ENCODE data around the gene NXN.

Gene NXN

GRCh38 chr17:896454-896853 is 83.1 kb downstream of the NXN start:
- Histone ChIP-seq H3K27me3 (replicated peaks; ENCODE audit: control insufficient read depth, insufficient read depth, low read length) (no peaks in the 10 kb centered on the region), H3K9me3 (ENCODE audit: control insufficient read depth, low read length) (no peaks in the 10 kb centered on the region), H3K36me3 (ENCODE audit: control insufficient read depth, insufficient read depth, low read length, severe bottlenecking) (no peaks in the 10 kb centered on the region), H3K4me3 (ENCODE audit: low read length) (peak overlapping the region; percentile 31), H3K4me1 (ENCODE audit: control insufficient read depth, insufficient read depth, low read length) (peaks cover 18% of the 10 kb centered on the region), H3K9ac (ENCODE audit: low read length) (no peak overlapping the region)
- no peak for DNase-seq (ENCODE audit: low read depth)

- no peaks in the 10 kb centered on the region for H3K9me3 ChIP-seq (ENCODE audit: control insufficient read depth, low read length)
- H3K4me1 ChIP-seq (ENCODE audit: control insufficient read depth, insufficient read depth, low read length), result peaks cover 5% of the 10 kb centered on the region
- no peak overlapping the region for H3K9ac ChIP-seq (ENCODE audit: low read length)
- DNase-seq (ENCODE audit: low read depth), result no peak
- no peaks in the 10 kb centered on the region for H3K36me3 ChIP-seq (ENCODE audit: control insufficient read depth, insufficient read depth, low read length, severe bottlenecking)
- H3K4me3 ChIP-seq (ENCODE audit: low read length), result no peak overlapping the region
- H3K27me3 ChIP-seq (replicated peaks; ENCODE audit: control insufficient read depth, insufficient read depth, low read length), result no peaks in the 10 kb centered on the region
Observed at GRCh38 chr17:892958-893357, 86.6 kb downstream of the NXN start.

- H3K4me1 ChIP-seq (ENCODE audit: control insufficient read depth, insufficient read depth, low read length), result peaks cover 5% of the 10 kb centered on the region
- no peaks in the 10 kb centered on the region for H3K9me3 ChIP-seq (ENCODE audit: control insufficient read depth, low read length)
- no peak overlapping the region for H3K4me3 ChIP-seq (ENCODE audit: low read length)
- DNase-seq (ENCODE audit: low read depth), result no peak
- H3K27me3 ChIP-seq (replicated peaks; ENCODE audit: control insufficient read depth, insufficient read depth, low read length), result peaks cover 6% of the 10 kb centered on the region
- no peak overlapping the region for H3K9ac ChIP-seq (ENCODE audit: low read length)
- no peaks in the 10 kb centered on the region for H3K36me3 ChIP-seq (ENCODE audit: control insufficient read depth, insufficient read depth, low read length, severe bottlenecking)
Observed at GRCh38 chr17:888998-889441, 90.6 kb downstream of the NXN start.

- Histone ChIP-seq H3K4me1 (ENCODE audit: control insufficient read depth, insufficient read depth, low read length) (peaks cover 15% of the 10 kb centered on the region), H3K4me3 (ENCODE audit: low read length) (no peak overlapping the region), H3K36me3 (ENCODE audit: control insufficient read depth, insufficient read depth, low read length, severe bottlenecking) (no peaks in the 10 kb centered on the region), H3K9me3 (ENCODE audit: control insufficient read depth, low read length) (no peaks in the 10 kb centered on the region), H3K27me3 (replicated peaks; ENCODE audit: control insufficient read depth, insufficient read depth, low read length) (peaks cover 6% of the 10 kb centered on the region), H3K9ac (ENCODE audit: low read length) (no peak overlapping the region)
- DNase-seq (ENCODE audit: low read depth), result no peak
Observed at GRCh38 chr17:887551-888209, 91.9 kb downstream of the NXN start.

GRCh38 chr17:885971-886571 is 93.5 kb downstream of the NXN start:
- no peaks in the 10 kb centered on the region for H3K9me3 ChIP-seq (ENCODE audit: control insufficient read depth, low read length)
- H3K4me3 ChIP-seq (ENCODE audit: low read length), result no peak overlapping the region
- H3K4me1 ChIP-seq (ENCODE audit: control insufficient read depth, insufficient read depth, low read length), result peaks cover 15% of the 10 kb centered on the region
- no peaks in the 10 kb centered on the region for H3K36me3 ChIP-seq (ENCODE audit: control insufficient read depth, insufficient read depth, low read length, severe bottlenecking)
- no peak for DNase-seq (ENCODE audit: low read depth)
- H3K27me3 ChIP-seq (replicated peaks; ENCODE audit: control insufficient read depth, insufficient read depth, low read length), result peaks cover 6% of the 10 kb centered on the region
- no peak overlapping the region for H3K9ac ChIP-seq (ENCODE audit: low read length)

GRCh38 chr17:883586-883962 is 96.0 kb downstream of the NXN start:
- no peaks in the 10 kb centered on the region for H3K36me3 ChIP-seq (ENCODE audit: control insufficient read depth, insufficient read depth, low read length, severe bottlenecking)
- no peak overlapping the region for H3K9ac ChIP-seq (ENCODE audit: low read length)
- peaks cover 15% of the 10 kb centered on the region for H3K4me1 ChIP-seq (ENCODE audit: control insufficient read depth, insufficient read depth, low read length)
- H3K27me3 ChIP-seq (replicated peaks; ENCODE audit: control insufficient read depth, insufficient read depth, low read length), result peaks cover 6% of the 10 kb centered on the region
- H3K4me3 ChIP-seq (ENCODE audit: low read length), result no peak overlapping the region
- DNase-seq (ENCODE audit: low read depth), result no peak
- no peaks in the 10 kb centered on the region for H3K9me3 ChIP-seq (ENCODE audit: control insufficient read depth, low read length)

- Histone ChIP-seq H3K4me3 (ENCODE audit: low read length) (no peak overlapping the region), H3K9me3 (ENCODE audit: control insufficient read depth, low read length) (no peaks in the 10 kb centered on the region), H3K4me1 (ENCODE audit: control insufficient read depth, insufficient read depth, low read length) (peaks cover 15% of the 10 kb centered on the region), H3K36me3 (ENCODE audit: control insufficient read depth, insufficient read depth, low read length, severe bottlenecking) (no peaks in the 10 kb centered on the region), H3K27me3 (replicated peaks; ENCODE audit: control insufficient read depth, insufficient read depth, low read length) (peaks cover 6% of the 10 kb centered on the region), H3K9ac (ENCODE audit: low read length) (no peak overlapping the region)
- peak; percentile 43 for DNase-seq (ENCODE audit: low read depth)
Observed at GRCh38 chr17:882827-883585, 96.6 kb downstream of the NXN start.

- Histone ChIP-seq H3K4me3 (ENCODE audit: low read length) (no peak overlapping the region), H3K36me3 (ENCODE audit: control insufficient read depth, insufficient read depth, low read length, severe bottlenecking) (no peaks in the 10 kb centered on the region), H3K27me3 (replicated peaks; ENCODE audit: control insufficient read depth, insufficient read depth, low read length) (no peaks in the 10 kb centered on the region), H3K9me3 (ENCODE audit: control insufficient read depth, low read length) (no peaks in the 10 kb centered on the region), H3K9ac (ENCODE audit: low read length) (no peak overlapping the region), H3K4me1 (ENCODE audit: control insufficient read depth, insufficient read depth, low read length) (peaks cover 15% of the 10 kb centered on the region)
- no peak for DNase-seq (ENCODE audit: low read depth)
Observed at GRCh38 chr17:881778-882177, 97.8 kb downstream of the NXN start.

GRCh38 chr17:880443-881269 is 98.9 kb downstream of the NXN start:
- Histone ChIP-seq H3K9me3 (ENCODE audit: control insufficient read depth, low read length) (no peaks in the 10 kb centered on the region), H3K4me1 (ENCODE audit: control insufficient read depth, insufficient read depth, low read length) (peaks cover 10% of the 10 kb centered on the region), H3K27me3 (replicated peaks; ENCODE audit: control insufficient read depth, insufficient read depth, low read length) (no peaks in the 10 kb centered on the region), H3K9ac (ENCODE audit: low read length) (no peak overlapping the region), H3K36me3 (ENCODE audit: control insufficient read depth, insufficient read depth, low read length, severe bottlenecking) (no peaks in the 10 kb centered on the region), H3K4me3 (ENCODE audit: low read length) (no peak overlapping the region)
- peak; percentile 22 for DNase-seq (ENCODE audit: low read depth)

- H3K4me1 ChIP-seq (ENCODE audit: control insufficient read depth, insufficient read depth, low read length), result peaks cover 10% of the 10 kb centered on the region
- peak; percentile 62 for DNase-seq (ENCODE audit: low read depth)
- H3K4me3 ChIP-seq (ENCODE audit: low read length), result no peak overlapping the region
Observed at GRCh38 chr17:879546-880442, 99.8 kb downstream of the NXN start.

More at GRCh38 chr17:879546-880442, 99.8 kb downstream of the NXN start:
- Histone ChIP-seq H3K9me3 (ENCODE audit: control insufficient read depth, low read length) (no peaks in the 10 kb centered on the region), H3K27me3 (replicated peaks; ENCODE audit: control insufficient read depth, insufficient read depth, low read length) (no peaks in the 10 kb centered on the region), H3K36me3 (ENCODE audit: control insufficient read depth, insufficient read depth, low read length, severe bottlenecking) (no peaks in the 10 kb centered on the region), H3K9ac (ENCODE audit: low read length) (no peak overlapping the region)
